Activated CD8-positive, alpha-beta T cell treated with anti-CD3 and anti-CD28 coated beads for 36 hours (primary cell): ENCODE results near the gene UBE3C. TPM values are rescaled to one million over a fixed set of nuclear protein-coding genes. Genes with fewer than 3 reads are reported as not detected.

ENCODE experiments used
- ATAC-seq: fragments of 200-7000 bp; cut with Tn5 transposase; one replicate; pipeline ENCODE4 v1.10.0; 2021; ENCODE audit warnings: mild to moderate bottlenecking, moderate library complexity
- CTCF ChIA-PET: fragments of 350-600 bp; sonication (Branson Sonifier 250); formaldehyde crosslinking; loops from one replicate; lab custom pipeline; 2021; ENCODE audit warnings: antibody characterized with exemption; lab: Charles Lee
- POLR2A ChIA-PET: fragments of 350-600 bp; sonication (Branson Sonifier 250); formaldehyde crosslinking; loops from one replicate; lab custom pipeline; 2021; ENCODE audit warnings: antibody characterized with exemption; lab: Charles Lee
- DNase-seq: peaks from one replicate; pipeline ENCODE4 v3.0.0-alpha.2; 2020
- H3K27ac Mint-ChIP-seq: one replicate; pipeline ENCODE4 v1.8.0; 2021; ENCODE audit warnings: mild to moderate bottlenecking, mixed read lengths
- H3K27me3 Mint-ChIP-seq: one replicate; pipeline ENCODE4 v1.8.0; 2021; ENCODE audit warnings: mixed read lengths
- H3K36me3 Mint-ChIP-seq: one replicate; pipeline ENCODE4 v1.8.0; 2021; ENCODE audit warnings: low read depth, mixed read lengths
- H3K4me1 Mint-ChIP-seq: one replicate; pipeline ENCODE4 v1.8.0; 2021; ENCODE audit warnings: low read depth, mixed read lengths
- H3K4me3 Mint-ChIP-seq: one replicate; pipeline ENCODE4 v1.8.0; 2021; ENCODE audit warnings: mild to moderate bottlenecking, moderate library complexity, mixed read lengths
- H3K9me3 Mint-ChIP-seq: one replicate; pipeline ENCODE4 v1.8.0; 2021; ENCODE audit warnings: mixed read lengths
- CTCF ChIP-seq: fragments of 200-600 bp; IDR thresholded peaks from one replicate; pipeline ENCODE4 v1.8.0; 2022; ENCODE audit warnings: antibody characterized with exemption, mild to moderate bottlenecking
- intact Hi-C: fragments of 100-400 bp; cut with micrococcal nuclease; formaldehyde crosslinking; loops from one replicate; pipeline ENCODE4 v1.10.0; 2022
- total RNA-seq, 2 experiments: library from RNA; stranded (reverse); gene quantifications; one replicate each; pipeline ENCODE4 v1.2.3, GENCODE V29; 2021

Gene UBE3C
- 10 to 100 TPM; 59.0 to 59.6 TPM for total RNA-seq

DNA sequence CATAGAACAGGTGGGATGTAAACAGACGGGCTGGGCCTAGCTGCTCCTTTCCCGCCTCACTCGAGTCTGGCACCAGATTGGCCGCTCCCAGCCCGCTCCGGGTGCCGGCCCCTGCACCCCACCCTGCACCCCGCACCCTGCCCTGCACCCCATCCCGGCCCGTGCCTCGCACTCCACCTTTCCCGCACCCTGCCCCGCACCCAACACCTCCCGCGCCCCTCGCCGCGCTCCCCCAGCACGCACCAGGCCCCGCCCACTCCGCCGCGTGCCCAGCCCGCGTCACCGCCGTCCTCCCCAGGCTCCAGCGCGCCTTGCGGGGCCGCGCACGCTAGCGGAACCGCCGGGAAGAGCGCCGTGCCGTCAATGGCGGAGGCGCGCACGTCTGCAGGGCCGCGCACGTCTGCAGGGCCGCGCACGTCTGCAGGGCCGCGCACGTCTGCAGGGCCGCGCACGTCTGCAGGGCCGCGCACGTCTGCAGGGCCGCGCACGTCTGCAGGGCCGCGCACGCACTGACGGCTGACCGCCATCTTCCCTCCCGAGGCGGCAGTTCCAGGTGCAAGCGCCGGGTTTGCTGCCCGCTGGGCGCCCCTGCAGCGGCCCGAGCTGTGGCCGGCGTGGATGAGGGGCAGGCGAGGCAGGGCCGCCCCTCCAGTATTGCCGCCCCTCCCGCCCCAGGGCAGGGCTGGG lies at the start of gene UBE3C:
Gene UBE3C (plus strand): TSS at position 503 of the 687 bp plus-strand sequence. CDS start 347 bp downstream, outside the sequence.
- peaks cover 38% of the 10 kb centered on the region for H3K4me1 Mint-ChIP-seq
- H3K4me3 Mint-ChIP-seq = peak within 1 kb of the TSS; percentile 82
- peak within 1 kb of the TSS; percentile 92 for H3K27ac Mint-ChIP-seq
- TF ChIP-seq CTCF = no peak
- H3K27me3 Mint-ChIP-seq = no peaks in the 10 kb centered on the region
- ChIA-PET CTCF (no interaction called here), POLR2A (interaction anchor here (1.4 kb wide), 2 partner anchors 13 to 136 kb away, joined by 3 to 6 read pairs; no protein-coding TSS in a partner anchor)
- DNase-seq (peak; percentile 91), ATAC-seq (peak; percentile 90)
- H3K9me3 Mint-ChIP-seq = no peaks in the 10 kb centered on the region
- intact Hi-C loops = no loop called here
- peaks cover 34% of the 10 kb centered on the region for H3K36me3 Mint-ChIP-seq

GRCh38 chr7:157089100-157089610 lies 49.6 kb upstream of the UBE3C start:
- Mint-ChIP-seq H3K36me3 (no peaks in the 10 kb centered on the region), H3K9me3 (peaks cover 7% of the 10 kb centered on the region), H3K4me1 (no peaks in the 10 kb centered on the region), H3K4me3 (no peak overlapping the region), H3K27me3 (peaks cover 11% of the 10 kb centered on the region), H3K27ac (no peak overlapping the region)
- no peak for DNase-seq
- TF ChIP-seq CTCF = no peak
- ChIA-PET CTCF (no interaction called here), POLR2A (no interaction called here)
- intact Hi-C loops = no loop called here
- no peak for ATAC-seq

DNA sequence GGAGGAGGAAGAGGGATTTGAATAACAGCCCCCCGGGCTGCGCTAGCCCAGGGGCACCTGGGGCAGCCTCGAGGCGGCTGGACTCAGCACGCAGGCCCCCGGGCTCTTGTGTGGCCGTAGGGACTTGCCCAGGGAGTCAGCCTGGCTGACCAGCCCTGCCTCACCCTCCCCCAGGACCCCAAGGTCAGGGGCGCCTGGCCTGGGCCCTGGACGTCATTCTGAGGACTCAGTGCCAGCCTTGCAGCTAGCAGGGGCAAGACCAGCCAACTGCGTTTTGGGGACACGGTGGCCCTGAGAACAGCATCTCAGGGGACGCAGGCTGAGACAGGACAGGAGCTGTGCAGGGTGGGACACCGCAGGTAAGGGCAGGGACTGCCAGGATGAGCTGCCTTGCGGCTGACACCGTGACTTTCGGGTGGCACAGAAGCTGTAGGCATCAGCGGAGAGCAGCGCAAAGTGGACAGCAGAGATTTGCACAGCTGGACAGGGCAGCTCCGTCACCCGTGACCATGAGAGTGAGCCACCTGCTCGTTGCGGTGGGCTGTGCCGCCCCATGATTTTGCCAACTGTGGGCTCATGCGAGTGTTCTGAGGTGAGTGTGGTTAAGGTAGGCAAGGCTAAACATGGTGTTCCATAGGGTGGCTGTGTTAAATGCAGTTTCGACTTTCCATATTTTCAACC lies 48.1 kb upstream of the UBE3C start:
- H3K4me1 Mint-ChIP-seq = no peaks in the 10 kb centered on the region
- intact Hi-C loops = no loop called here
- H3K27ac Mint-ChIP-seq = no peak overlapping the region
- TF ChIP-seq CTCF = no peak
- H3K27me3 Mint-ChIP-seq = peaks cover 11% of the 10 kb centered on the region
- ChIA-PET POLR2A (no interaction called here), CTCF (no interaction called here)
- H3K9me3 Mint-ChIP-seq = peaks cover 5% of the 10 kb centered on the region
- no peak for DNase-seq
- no peak for ATAC-seq
- no peak overlapping the region for H3K4me3 Mint-ChIP-seq
- H3K36me3 Mint-ChIP-seq = no peaks in the 10 kb centered on the region

DNA sequence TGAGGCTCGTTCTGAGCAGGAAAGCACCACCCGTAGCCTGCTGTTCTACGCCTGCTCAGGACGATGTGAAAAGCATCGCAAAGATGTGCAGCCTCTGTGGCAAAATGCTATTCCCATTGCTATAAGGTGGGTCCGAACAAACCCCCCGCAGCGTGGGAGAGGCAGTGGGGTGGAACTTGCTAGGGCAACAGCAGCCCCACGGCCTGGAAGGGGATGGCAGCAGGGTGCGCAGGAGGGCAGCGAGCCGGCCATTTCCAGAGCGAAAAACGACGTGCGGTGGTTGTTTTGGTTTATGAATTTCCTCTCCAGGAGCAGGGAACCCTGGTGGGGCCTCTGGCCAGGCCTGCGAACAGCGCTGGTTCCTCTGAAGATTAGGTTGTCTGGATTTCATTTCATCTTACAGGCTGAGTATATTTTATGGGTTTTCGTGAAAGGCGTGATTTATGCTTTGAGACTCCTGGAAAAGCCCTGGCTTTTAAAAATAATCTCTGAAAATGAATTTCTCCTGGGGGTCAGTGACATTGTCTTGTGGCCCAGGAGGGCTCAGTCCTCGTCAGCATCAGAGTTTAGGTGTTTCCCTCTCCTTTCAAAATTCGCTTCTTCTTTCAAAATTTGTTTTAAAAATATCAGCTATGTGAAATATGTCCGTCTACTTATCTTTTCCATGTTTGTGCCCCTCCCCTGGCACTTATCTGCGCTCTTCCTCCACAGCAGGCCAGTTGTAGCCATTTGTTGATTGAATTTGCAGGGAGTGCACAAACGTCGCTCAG lies 42.3 kb upstream of the UBE3C start:
- Mint-ChIP-seq H3K36me3 (no peaks in the 10 kb centered on the region), H3K27me3 (no peaks in the 10 kb centered on the region), H3K27ac (no peak overlapping the region), H3K9me3 (peaks cover 5% of the 10 kb centered on the region), H3K4me1 (no peaks in the 10 kb centered on the region), H3K4me3 (no peak overlapping the region)
- ChIA-PET CTCF (no interaction called here), POLR2A (no interaction called here)
- intact Hi-C loops = no loop called here
- DNase-seq = no peak
- TF ChIP-seq CTCF = no peak
- ATAC-seq = no peak
